Kasumi-1 (cell line): ENCODE measurements around the gene ZDHHC11.
"Not testable (repeated sequence)": the region's sequence is repeated elsewhere in the genome, so short reads cannot be mapped to it uniquely, and the experiment has no call there.

Source experiments
- DNase-seq, 2 experiments: peaks; one replicate each; lab custom pipeline; 2025; lab: John Stamatoyannopoulos, UW

ZDHHC11 gene

DNA sequence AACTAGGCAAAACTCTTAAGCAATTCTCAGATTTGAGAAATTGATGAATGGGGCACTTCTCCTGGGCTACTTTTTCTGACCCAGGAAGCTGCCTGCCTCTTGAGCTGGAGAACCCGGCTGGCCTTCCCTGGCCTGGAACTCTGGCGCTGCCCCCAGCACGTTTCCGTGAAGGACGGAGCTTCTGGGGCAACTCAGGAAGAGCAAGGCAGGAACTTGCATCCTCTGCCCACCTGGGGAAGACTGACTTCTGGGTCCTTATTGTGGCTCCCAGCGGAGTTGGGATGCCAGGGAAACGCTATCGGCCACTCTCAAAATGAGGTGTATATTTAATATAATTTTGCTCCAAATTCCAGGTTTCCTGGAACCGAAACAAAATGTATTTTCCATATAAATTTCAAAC, 39.4 kb downstream of the ZDHHC11 start:
- not testable (repeated sequence) for DNase-seq

DNA sequence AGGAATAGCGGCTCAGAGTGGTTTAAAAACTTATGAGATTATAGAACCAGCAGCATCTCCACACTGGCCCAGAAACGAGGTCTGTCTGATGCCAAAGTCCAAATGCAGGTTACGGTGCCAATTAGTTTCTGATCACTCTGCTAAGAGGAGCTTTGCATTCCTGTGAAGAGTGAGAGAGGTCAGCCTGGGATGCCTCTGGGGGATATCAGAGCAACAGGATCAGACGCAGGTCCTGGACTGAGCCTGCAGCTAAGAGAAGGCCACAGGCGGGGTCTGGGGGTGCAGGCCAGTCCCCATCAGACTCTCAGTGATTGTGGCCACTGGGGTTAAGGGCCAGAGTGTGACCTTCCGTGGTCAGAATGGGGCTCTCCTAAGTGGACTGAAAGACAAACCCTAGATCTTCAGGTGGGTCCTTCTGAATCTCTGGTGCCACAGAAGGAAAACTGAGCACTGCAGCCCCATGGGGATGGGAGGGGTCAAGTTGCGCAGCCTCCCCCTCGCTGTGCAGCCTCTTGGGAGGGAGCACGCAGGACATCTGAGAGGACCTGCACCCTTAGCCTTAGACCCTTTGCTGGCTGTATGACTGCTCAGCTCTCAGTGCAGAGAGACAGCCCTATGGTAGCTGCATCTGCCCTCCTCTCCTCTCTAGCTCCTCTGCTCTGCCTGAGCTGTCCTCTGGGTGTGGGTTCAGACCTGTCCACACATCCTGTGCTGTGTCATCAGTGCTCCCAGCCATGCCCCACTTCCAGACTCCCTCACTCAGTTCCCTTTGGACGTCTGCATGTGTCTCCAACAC, 42.9 kb downstream of the ZDHHC11 start:
- DNase-seq = not testable (repeated sequence)

DNA sequence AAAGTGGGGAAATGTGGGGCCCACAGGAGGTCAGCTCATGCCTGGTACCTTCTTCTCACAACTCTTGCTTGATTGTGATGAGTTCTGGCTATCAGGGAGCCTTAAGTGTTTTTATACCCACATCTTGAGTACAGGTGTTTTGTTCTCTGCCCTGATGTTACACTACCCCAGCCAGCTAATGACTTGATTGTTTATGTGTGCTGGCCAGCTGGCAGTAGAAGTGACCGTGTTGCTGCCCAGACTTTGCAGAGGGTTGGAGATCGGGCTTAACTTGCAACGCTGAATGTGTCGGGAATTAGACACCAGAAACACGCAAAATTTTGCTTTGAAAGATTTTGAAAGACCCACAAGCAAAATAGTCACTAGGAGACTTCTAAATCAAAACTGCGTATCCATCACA, 49.3 kb downstream of the ZDHHC11 start:
- no peak for DNase-seq

DNA sequence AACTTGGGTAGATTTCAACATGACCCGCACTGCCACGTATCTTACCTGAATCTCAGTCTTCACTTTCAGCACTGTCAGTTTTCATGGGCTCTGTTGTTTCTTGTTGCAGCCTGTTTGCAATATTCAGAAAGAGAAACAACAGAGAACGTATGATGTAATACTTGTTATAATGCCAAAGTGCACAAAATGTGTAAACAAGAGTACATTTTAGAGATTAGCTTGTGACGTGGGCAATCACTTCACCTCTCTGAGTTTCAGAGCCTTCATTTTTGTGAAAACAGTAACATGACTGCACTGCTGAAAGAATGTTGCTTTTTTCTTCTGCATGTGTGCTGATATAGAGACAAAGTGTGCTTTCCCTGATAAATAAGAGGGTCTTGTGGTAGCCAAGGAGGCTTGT, 49.7 kb downstream of the ZDHHC11 start:
- not testable (repeated sequence) for DNase-seq

DNA sequence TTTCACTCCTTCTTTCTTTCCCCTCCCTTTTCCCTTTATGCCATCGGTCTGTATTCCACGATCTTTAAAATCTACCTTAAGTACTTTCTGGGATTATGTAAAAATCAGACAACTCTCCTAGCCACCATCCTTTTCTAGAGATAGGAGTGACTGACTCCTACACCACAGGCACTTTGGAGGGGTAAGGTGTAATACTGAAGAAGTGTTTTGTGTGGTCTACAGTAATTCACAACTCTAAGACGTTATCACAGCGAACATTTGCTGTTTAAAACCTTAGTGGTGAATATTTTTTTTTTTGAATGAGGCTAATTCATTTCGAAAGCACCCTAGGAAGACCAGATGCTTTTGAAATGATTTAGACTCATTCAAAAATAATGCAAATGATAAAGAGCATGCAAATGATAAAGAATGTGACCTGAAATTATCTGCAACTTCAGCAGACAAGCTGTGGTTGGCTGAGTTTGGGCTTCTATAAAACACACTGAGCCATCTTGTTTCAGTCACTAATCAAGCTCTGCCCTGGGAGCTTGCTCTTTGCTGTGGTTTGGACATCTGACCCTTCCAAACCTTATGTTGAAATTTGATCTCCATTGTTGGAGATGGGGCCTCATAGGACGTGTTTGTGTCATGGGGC, 52.2 kb downstream of the ZDHHC11 start:
- DNase-seq = not testable (repeated sequence)

- DNase-seq = not testable (repeated sequence)
These were observed 52.8 kb downstream of the ZDHHC11 start for GRCh38 chr5:797986-798385.

- DNase-seq = not testable (repeated sequence)
These were observed 54.9 kb downstream of the ZDHHC11 start for GRCh38 chr5:795873-796272.

DNA sequence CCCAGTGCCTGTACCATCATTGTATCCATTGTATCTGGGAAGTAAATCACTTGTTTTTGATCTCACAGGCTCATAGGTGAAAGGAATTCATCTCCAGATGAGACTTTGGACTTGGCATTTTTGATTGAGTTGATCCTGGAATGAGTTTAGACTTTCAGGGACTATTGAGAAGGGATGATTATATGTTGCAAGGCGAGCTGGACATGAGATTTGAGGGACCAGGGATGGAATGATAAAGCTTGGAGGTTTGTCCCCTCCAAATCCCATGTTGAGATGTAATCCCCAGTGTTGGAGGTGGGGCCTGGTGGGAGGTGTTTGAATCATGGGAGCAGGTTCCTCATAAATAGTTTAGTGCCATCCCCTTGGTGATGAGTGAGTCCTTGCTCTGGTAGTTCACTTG, 55.8 kb downstream of the ZDHHC11 start:
- not testable (repeated sequence) for DNase-seq

DNA sequence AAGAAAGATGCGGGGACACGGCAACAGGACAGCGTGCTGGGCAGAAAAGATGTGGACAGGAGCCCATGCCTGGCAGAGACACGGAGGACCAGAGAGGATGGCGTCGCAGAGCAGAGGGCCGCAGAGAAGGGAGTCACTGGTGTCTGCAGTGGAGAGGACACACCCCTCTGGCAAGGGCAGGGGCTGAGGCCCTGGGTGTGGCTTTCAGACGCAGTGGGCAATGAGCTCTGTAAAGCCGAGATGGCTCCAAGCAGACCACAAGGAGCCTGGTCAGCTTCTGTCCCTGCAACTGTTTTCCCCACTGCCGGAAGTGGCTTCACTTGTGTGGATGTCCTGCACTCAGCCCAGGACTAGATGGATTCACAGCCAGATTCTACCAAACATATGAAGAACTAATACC, 62.1 kb downstream of the ZDHHC11 start:
- not testable (repeated sequence) for DNase-seq

- DNase-seq = not testable (repeated sequence)
These were observed 62.9 kb downstream of the ZDHHC11 start for GRCh38 chr5:787857-788233.

- not testable (repeated sequence) for DNase-seq
These were observed 63.4 kb downstream of the ZDHHC11 start for GRCh38 chr5:787224-787856.

GRCh38 chr5:785181-785705, 65.5 kb downstream of the ZDHHC11 start:
- DNase-seq = not testable (repeated sequence)

DNA sequence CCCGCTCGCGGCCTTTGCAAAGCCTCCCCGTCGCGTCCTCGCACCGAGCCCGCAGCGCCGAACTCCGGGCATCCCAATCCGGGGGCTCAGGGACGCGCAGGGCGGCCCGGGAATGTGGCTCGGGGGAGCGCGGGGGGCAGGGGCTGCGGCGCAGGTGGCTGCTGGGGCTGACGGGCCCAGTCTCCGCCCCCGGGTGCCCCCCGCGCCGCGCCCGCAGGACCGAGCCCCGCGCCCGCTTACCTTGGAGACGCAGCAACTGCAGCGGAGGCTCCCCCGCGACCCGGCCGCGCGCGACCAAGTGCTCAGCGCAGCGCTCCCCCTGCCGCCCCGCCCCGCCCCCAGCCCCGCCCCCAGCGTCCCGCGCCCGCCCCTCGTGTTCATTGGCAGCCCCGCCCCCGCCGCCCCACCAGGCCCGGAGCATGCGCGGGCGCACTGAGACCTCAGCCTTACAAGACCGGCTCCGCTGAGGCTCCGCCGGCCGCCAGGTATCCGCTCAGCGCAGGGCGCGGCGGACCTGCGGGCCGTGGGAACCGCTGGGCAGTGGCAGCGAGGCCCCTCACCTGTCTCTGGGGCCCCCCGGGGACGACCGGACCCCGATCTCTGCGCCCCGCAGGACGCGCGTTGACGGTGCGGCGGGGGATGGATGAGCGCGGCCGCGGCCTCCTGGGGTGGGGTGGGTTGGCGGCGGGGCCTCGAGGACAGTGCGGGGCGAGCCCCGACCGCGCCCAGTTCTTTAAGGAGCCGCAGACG, 66.2 kb downstream of the ZDHHC11 start, which contains the start of gene ZDHHC11B:
ZDHHC11B (minus strand) TSS at position 302 of the 750 bp plus-strand sequence. CDS start 17,810 bp downstream, outside the sequence.
- DNase-seq = peak; percentile 35 to 48

DNA sequence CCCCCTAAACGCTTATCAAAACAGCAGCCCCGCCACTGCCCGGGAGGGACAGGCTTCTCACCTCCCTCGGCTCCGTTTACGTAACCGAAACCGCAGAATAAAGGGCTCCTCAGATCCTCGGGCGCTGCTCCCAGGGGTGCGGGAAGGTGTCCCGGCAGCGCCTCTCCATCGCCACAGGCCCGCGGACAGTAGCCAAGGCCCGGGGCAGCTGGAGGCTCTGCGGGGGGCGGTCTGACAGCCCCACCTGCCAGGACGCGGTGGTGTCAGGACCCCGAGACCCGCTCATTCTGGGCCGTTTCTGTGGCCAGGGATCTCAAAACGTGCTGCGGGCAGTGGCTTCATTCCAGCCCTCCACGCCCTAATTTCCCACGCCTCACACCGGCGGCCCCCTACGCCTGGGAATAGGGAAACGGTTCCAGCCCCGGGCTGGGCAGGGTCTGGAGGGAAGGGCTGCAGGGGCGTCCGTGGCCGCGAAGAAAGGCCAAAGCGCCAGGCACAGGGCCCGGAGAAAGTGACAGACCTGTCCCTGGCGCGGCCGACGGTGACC, 66.8 kb downstream of the ZDHHC11 start:
- not testable (repeated sequence) for DNase-seq

- not testable (repeated sequence) for DNase-seq
These were observed 67.6 kb downstream of the ZDHHC11 start for GRCh38 chr5:783049-783802.

GRCh38 chr5:782356-782755, 68.4 kb downstream of the ZDHHC11 start:
- DNase-seq = not testable (repeated sequence)

- DNase-seq = not testable (repeated sequence)
These were observed 70.2 kb downstream of the ZDHHC11 start for GRCh38 chr5:780571-780970.

DNA sequence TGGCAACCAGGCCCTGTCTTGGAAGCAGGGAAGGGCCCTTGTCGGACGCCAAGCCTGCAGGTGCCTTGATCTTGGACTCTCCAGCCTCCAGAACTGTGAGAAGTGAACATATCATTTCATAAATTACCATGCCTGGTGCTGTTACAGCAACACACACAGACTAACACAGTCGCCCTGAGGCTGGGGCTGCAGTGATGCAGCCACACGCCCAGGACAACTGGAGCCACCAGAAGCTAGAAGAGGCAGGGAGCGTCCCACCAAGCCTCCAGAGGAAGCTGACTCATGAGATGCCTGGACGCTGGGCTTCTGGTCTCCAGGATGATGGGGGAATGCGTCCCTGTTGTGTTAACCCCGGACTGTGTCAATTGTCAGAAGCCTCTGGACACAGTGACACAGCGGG, 71.8 kb downstream of the ZDHHC11 start:
- not testable (repeated sequence) for DNase-seq

DNA sequence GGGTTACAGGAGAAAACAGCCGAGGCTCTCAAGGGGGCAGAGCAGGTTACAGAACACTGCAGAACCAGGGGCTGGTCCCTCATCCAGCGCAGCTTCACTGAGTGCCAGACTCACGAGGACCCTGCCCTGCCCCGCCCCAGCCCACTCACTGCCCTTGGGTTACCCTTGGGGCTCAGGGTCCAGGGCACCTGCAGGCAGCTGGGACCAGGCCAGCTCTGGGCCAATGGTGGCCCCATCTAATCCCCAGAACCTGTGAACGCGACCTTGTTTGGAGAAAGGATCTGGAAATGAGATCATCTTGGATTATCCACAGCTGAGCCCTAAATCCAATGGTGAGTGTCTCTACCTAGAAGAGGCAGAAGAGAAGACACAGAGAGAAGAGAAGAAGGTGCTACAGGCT, 72.4 kb downstream of the ZDHHC11 start:
- not testable (repeated sequence) for DNase-seq

GRCh38 chr5:777756-778161, 73.0 kb downstream of the ZDHHC11 start:
- no peak for DNase-seq
